Lower lobe of right lung (tissue), 2 donors: ENCODE data around the gene NDE1. TPM values are rescaled to one million over a fixed set of nuclear protein-coding genes. Genes with fewer than 3 reads are reported as not detected.

Source experiments
- ATAC-seq, 2 donors: fragments of 200-7000 bp; cut with Tn5 transposase; one replicate each; pipeline ENCODE4 v1.9.1; 2020 to 2022; ENCODE audit warnings: mild to moderate bottlenecking in 2 of 2, moderate library complexity in 2 of 2
- DNase-seq: peaks from one replicate; pipeline ENCODE4 v3.0.0-alpha.2; 2020
- H3K27ac ChIP-seq: fragments of 200-600 bp; one replicate; pipeline ENCODE4 v1.8.0; 2022
- H3K27me3 ChIP-seq: fragments of 200-600 bp; one replicate; pipeline ENCODE4 v1.8.0; 2022; ENCODE audit warnings: low read depth
- H3K36me3 ChIP-seq: fragments of 200-600 bp; one replicate; pipeline ENCODE4 v1.8.0; 2022; ENCODE audit warnings: mild to moderate bottlenecking
- H3K4me1 ChIP-seq: fragments of 200-600 bp; one replicate; pipeline ENCODE4 v1.8.0; 2022
- H3K4me3 ChIP-seq: fragments of 200-600 bp; one replicate; pipeline ENCODE4 v1.8.0; 2022; ENCODE audit warnings: mild to moderate bottlenecking
- H3K9me3 ChIP-seq: fragments of 200-600 bp; one replicate; pipeline ENCODE4 v1.8.0; 2022
- intact Hi-C: fragments of 100-400 bp; cut with DNase I; formaldehyde crosslinking; loops from one replicate; pipeline ENCODE4 v1.11.0; 2022
- total RNA-seq: library from RNA; stranded (reverse); fragmentation: NEBNext Ultra II Directional; extraction: Animal tissue kit (Norgen Biotek cat#: 25700); gene quantifications from one replicate; pipeline ENCODE4 v1.2.1, GENCODE V29; 2021
- TF ChIP-seq, protein P1 (sequence below): fragments of 200-600 bp; IDR thresholded peaks from one replicate; pipeline ENCODE4 v1.8.0; 2022; ENCODE audit warnings: antibody characterized with exemption, mild to moderate bottlenecking
- donor health status: DM: no; HTN: yes; CAD: no; lungs with severe emphysema.

The NDE1 gene
- total RNA-seq, 1 donor from 2014 or later = 35.3 TPM

DNA sequence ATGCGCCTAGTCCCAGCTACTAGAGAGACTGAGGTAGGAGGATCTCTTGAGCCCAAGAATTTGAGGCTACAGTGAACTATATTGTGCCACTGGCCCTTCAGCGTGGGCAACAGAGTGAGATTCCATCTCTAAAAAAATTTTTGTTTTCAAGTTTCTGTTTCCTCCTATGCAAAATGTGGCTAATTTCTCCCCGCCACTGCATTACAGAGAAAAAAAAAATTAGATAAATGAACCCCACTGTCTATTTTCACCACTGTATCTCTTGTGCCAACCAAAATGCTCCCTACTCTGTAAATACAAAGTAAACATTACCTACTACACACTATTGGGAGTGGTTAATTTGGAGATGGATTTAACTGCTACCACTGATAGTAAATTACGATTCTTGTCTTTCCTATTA, 9.1 kb upstream of the NDE1 start:
- Histone ChIP-seq H3K27me3 (no peaks in the 10 kb centered on the region), H3K4me1 (peaks cover 33% of the 10 kb centered on the region), H3K27ac (no peak overlapping the region), H3K9me3 (no peaks in the 10 kb centered on the region), H3K4me3 (peak overlapping the region; percentile 95), H3K36me3 (peaks cover 36% of the 10 kb centered on the region)
- DNase-seq (no peak), ATAC-seq (no peak)
- TF ChIP-seq, protein P1, sequence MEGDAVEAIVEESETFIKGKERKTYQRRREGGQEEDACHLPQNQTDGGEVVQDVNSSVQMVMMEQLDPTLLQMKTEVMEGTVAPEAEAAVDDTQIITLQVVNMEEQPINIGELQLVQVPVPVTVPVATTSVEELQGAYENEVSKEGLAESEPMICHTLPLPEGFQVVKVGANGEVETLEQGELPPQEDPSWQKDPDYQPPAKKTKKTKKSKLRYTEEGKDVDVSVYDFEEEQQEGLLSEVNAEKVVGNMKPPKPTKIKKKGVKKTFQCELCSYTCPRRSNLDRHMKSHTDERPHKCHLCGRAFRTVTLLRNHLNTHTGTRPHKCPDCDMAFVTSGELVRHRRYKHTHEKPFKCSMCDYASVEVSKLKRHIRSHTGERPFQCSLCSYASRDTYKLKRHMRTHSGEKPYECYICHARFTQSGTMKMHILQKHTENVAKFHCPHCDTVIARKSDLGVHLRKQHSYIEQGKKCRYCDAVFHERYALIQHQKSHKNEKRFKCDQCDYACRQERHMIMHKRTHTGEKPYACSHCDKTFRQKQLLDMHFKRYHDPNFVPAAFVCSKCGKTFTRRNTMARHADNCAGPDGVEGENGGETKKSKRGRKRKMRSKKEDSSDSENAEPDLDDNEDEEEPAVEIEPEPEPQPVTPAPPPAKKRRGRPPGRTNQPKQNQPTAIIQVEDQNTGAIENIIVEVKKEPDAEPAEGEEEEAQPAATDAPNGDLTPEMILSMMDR = no peak
- intact Hi-C loops = no loop called here

DNA sequence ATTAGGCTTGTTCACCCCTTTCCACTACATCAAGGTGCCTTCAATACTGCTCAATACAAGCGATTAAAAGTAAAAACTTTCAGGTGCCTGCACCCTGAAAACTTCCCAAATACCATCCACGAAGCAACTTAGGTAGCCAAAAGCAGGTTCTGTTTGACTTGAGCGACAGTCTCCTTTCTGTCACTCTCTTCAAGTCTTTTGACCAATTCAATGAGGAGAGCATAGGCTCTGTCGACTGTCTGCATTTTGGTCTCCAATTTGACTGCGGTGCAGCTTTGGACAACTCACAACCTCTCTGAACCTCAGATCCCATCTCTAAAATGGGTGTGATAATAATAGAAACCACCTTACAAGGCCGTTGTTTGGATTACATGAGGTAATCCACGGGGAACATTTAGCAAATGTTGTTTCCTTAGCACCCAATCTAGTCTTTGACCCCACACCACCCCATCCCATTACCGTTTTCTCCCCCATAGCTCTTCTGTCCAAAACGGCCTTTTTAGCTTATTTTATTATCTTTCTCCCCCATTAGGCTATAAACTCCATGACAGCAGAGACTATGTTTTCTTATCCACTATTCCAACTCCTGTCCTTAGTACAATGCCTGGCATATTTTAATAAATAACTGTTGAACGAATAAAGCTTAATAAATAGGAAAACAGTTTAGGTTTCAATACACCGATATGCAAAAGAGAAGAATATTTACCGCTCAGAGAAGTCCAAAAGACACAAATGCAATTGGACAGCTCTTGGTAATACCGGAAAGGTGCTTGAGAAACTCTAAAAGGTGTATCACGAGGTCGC, 8.1 kb upstream of the NDE1 start:
- Histone ChIP-seq H3K4me3 (peak overlapping the region; percentile 95), H3K9me3 (no peaks in the 10 kb centered on the region), H3K36me3 (peaks cover 26% of the 10 kb centered on the region), H3K27me3 (no peaks in the 10 kb centered on the region), H3K4me1 (peaks cover 33% of the 10 kb centered on the region), H3K27ac (peak overlapping the region; percentile 99)
- intact Hi-C loops = no loop called here
- DNase-seq (no peak), ATAC-seq (no peak)
- TF ChIP-seq, protein P1 = no peak

DNA sequence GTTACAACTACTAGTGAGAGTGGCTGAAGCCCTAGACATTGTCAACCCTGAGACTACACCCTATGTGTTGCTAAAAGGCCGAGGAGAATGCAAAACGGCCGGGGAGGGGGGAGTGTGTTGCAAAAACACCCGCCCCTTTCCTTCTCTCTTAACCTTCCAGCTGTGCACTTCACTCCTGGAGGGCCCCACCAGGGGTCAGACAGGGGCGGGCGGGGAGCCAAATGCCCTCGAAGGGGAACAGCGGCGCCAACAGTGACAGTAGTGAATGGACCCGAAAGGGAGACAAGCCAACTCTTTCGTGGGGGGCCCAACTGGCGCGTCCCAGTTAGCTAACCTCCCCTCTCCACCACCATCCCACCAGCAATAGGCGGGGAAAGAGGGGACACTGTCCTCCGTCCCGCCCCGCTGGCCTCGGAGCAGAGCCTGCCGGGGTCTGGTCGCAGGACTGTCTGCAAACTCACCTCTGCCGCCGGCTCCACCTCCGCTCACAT, 7.4 kb upstream of the NDE1 start:
- peak; percentile 83 for DNase-seq
- Histone ChIP-seq H3K27me3 (no peaks in the 10 kb centered on the region), H3K4me3 (peak overlapping the region; percentile 95), H3K36me3 (peaks cover 19% of the 10 kb centered on the region), H3K4me1 (peaks cover 33% of the 10 kb centered on the region), H3K9me3 (no peaks in the 10 kb centered on the region), H3K27ac (peak overlapping the region; percentile 99)
- intact Hi-C loops = no loop called here
- ATAC-seq = peak; percentile 60 to 73
- TF ChIP-seq, protein P1 = peak; percentile 41

DNA sequence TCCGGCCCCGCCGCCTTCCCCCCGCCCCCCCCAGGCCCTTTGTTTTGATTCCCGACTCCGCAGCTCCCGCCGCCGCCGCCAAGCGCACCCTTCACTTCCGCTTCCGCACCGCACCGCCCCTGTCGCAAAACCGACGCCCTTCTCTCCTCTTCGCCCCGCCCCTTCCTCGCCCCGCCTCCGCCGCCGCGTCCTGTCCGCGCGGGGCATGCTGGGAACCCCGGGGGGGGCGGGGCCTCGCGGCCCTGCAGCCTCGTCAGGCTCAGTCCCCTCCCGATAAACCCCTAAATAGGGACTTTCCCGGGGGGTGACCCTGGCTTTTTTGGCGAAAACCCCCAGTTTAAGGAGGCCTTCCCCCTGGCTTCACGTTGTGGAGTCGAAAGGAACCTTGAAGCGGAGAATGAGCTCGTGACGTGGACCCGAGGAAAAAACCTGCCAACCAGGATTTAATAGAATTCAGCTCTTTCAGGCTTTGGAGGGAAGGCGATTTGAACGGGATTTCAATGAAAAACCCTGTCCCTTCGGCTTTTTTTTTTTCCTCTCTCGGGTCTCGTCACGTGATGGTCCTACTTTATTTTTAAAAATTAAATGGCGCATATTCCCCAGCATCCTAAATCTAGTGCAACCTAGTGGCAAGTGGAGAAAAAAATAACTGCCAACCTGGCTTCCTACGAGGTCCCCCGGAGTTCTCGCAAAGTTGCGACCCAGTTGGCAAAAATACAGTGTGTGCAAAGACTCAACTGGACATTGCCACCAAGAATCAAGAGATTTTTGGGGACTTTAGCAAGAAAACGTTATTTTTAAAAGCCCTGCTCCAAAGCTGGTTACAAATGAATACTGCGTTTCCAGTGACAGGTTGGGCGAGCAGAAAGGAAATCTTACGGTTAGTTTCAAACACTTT, 6.7 kb upstream of the NDE1 start, which contains the start of gene MARF1:
TSS of gene MARF1 (minus strand) at position 107 of the 898 bp plus-strand sequence. CDS start 3,921 bp downstream, outside the sequence.
- ATAC-seq = peak; percentile 99 to 100
- Histone ChIP-seq H3K27me3 (no peaks in the 10 kb centered on the region), H3K27ac (peak within 1 kb of the TSS; percentile 99), H3K9me3 (no peaks in the 10 kb centered on the region), H3K4me3 (peak within 1 kb of the TSS; percentile 95), H3K4me1 (peaks cover 33% of the 10 kb centered on the region), H3K36me3 (peaks cover 13% of the 10 kb centered on the region)
- intact Hi-C loops = no loop called here
- TF ChIP-seq, protein P1 = peak; percentile 54
- peak; percentile 99 for DNase-seq

DNA sequence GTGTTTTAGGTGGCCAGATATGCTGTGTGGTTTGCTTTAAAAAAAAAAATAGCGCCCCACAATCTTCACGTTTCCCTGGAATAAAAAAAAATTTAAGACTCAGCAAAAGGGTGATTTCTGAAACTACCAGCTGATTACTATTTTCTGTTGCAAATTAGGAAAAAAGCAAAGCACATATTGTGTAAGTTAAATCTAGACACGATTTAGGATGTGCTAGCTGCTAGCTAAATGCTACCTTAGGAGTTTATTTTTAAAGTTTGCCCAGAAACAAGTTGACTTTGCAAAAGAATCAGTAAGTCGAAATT, 6.1 kb upstream of the NDE1 start:
- Histone ChIP-seq H3K4me1 (peaks cover 33% of the 10 kb centered on the region), H3K27me3 (no peaks in the 10 kb centered on the region), H3K9me3 (no peaks in the 10 kb centered on the region), H3K27ac (peak overlapping the region; percentile 99), H3K36me3 (peaks cover 6% of the 10 kb centered on the region), H3K4me3 (peak overlapping the region; percentile 95)
- DNase-seq = no peak
- no peak for ATAC-seq
- TF ChIP-seq, protein P1 = no peak
- intact Hi-C loops = no loop called here
